AG09319 (cell line): ENCODE measurements around the gene DIP2C.

ENCODE experiments used
- DNase-seq: peaks from one replicate; pipeline ENCODE4 v3.0.0-alpha.2; 2010; ENCODE audit warnings: low read depth; ENCODE audit errors: extremely low read depth
- TF ChIP-seq, protein P1 (sequence below): IDR thresholded peaks from 2 replicates; pipeline ENCODE4 v1.5.1; 2011; ENCODE audit warnings: low read depth, mild to moderate bottlenecking, inconsistent platforms, low read length, moderate library complexity

Gene DIP2C

GRCh38 chr10:363152-363551 is 326.3 kb downstream of the DIP2C start:
- DNase-seq, result no peak
- TF ChIP-seq, protein P1, sequence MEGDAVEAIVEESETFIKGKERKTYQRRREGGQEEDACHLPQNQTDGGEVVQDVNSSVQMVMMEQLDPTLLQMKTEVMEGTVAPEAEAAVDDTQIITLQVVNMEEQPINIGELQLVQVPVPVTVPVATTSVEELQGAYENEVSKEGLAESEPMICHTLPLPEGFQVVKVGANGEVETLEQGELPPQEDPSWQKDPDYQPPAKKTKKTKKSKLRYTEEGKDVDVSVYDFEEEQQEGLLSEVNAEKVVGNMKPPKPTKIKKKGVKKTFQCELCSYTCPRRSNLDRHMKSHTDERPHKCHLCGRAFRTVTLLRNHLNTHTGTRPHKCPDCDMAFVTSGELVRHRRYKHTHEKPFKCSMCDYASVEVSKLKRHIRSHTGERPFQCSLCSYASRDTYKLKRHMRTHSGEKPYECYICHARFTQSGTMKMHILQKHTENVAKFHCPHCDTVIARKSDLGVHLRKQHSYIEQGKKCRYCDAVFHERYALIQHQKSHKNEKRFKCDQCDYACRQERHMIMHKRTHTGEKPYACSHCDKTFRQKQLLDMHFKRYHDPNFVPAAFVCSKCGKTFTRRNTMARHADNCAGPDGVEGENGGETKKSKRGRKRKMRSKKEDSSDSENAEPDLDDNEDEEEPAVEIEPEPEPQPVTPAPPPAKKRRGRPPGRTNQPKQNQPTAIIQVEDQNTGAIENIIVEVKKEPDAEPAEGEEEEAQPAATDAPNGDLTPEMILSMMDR, result no peak

DNA sequence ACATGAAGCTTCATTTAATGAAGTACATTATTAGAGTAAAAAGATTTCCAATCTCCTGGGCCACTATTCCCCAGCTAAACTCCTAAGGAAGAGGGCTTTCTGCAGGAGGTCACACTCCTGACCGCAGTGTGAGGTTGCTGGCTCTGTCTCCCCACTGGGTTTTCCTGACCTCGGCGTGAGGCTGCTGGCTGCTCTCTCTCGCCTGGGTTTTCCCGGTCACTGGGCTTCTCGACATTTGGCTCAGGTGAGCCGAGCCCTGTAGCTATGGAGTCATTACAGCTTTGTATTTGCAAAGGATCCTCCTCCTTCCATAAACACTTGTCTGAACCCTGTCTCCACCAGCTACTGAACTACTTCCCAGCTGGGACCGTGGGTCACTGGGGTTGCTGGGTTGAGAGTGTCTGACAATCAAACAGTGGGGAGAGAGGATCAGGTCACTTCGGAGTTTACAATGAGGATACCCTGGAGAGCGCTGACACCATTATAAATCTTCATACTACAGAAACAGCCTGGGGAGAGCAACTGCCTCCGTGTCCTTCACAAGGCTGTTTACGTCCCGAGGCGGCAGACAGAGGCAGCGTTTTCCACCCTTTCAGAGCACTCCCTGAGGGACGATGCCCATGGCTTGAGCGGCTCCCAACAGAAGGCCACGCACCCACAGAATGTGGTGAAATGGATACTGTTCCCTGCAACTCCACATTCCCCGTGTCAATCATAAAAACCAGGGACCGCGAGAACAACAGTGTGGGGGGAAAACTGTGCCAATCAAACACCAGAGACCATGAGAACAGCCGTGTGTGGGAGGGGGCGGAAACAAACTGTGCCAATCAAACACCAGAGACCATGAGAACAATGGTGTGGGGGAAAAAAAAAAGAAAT is 328.0 kb downstream of the DIP2C start:
- TF ChIP-seq, protein P1, result no peak
- no peak for DNase-seq

DNA sequence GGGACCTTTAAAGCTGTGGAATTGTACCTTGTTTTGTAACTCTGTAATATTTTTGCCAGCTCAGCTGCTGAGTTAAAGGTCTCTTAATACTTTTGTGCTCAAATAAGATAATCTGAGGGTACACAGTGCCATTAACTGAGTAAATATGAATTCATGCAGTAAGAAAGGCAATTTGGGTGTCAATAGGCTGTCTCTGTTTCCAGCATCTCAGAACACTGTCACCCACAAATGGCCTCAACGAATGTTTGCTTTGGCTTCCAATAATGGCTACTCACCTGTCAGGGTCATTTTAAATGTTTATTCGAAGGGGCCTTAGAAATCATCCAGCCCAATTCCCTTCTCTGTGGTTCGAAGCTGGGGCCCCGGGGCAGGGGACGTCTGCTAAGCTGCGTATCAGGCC is 328.8 kb downstream of the DIP2C start:
- no peak for DNase-seq
- TF ChIP-seq, protein P1, result no peak

DNA sequence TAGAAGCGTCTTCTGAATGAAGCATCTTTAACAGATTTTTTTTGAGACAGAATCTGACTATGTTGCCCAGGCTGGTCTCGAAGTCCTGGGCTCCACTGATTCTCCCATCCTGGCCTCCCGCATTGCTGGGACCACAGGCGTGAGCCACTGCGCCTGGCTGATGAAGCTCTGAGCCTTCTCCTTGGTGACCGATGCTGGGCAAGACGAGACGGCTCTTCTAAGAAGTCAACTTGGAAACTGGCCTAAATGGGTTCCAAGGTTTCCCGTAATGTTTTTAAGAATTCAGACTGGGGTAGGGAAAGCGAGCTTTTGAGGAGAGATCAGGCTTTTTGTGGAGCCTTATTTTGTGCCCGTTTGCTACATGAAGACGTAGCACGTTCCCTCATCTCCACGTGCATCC is 329.7 kb downstream of the DIP2C start:
- no peak for DNase-seq
- TF ChIP-seq, protein P1, result no peak

DNA sequence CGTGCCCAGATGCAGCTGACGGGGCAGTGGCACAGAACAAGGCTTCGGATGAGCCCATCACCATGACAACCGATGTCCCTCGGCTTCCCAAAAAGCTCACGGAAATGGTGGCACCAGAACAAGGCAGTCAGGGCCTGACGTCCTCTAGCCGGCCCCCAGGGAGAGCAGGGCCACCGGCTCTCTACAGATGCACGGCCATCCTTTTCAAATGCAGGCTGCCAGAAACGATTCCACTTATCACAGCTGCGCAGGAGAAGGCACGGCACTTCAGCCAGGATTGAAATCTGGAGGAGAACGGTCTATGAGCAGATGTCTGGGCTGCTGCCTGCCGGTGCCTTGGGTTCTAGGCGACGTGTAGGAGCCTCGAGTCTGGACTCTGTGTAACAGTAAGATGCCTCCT is 330.4 kb downstream of the DIP2C start:
- TF ChIP-seq, protein P1, result no peak
- no peak for DNase-seq

- TF ChIP-seq, protein P1, result no peak
- DNase-seq, result no peak
These were observed 332.1 kb downstream of the DIP2C start for GRCh38 chr10:357201-357950.

DNA sequence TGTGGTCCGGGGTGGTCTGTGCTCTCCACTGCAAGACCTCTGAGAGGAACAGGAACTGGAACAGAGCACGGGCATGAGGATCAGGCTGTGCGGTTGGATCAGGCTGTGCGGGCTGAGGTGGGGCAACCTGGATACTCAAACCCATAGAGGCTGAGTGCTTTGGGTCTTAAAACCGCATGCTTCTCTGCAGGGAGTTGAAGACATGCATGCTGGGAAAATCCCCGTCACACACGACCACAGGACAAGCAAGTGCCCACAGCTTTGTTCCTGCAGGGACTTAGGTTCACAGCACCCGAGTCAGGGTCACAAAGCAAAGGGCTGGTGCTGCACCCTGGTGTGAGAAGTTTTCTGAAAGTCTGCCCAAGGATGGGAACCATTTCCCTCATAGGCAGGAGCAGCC is 333.0 kb downstream of the DIP2C start:
- TF ChIP-seq, protein P1, result no peak
- no peak for DNase-seq
